Stomach (tissue), 4 donors: Measurements from ENCODE around the gene C1QTNF6.

Experiments
- POLR2AphosphoS5 ChIP-seq, 3 donors: sonication (generic); formaldehyde crosslinking; IDR thresholded peaks; one replicate each; pipeline ENCODE4 v1.6.1; 2016; ENCODE audit warnings: antibody characterized with exemption in 3 of 3
- TF ChIP-seq, protein P1 (sequence below), 7 experiments: fragments of 450-650 bp in 4 of 7; fragments of 200-600 bp in 3 of 7; sonication (generic) in 3 of 7; IDR thresholded peaks; one replicate each; pipeline ENCODE4 v1.5.1; 2016 to 2019; ENCODE audit warnings: antibody characterized with exemption in 7 of 7, control low read depth in 2 of 7, mild to moderate bottlenecking in 1 of 7

DNA sequence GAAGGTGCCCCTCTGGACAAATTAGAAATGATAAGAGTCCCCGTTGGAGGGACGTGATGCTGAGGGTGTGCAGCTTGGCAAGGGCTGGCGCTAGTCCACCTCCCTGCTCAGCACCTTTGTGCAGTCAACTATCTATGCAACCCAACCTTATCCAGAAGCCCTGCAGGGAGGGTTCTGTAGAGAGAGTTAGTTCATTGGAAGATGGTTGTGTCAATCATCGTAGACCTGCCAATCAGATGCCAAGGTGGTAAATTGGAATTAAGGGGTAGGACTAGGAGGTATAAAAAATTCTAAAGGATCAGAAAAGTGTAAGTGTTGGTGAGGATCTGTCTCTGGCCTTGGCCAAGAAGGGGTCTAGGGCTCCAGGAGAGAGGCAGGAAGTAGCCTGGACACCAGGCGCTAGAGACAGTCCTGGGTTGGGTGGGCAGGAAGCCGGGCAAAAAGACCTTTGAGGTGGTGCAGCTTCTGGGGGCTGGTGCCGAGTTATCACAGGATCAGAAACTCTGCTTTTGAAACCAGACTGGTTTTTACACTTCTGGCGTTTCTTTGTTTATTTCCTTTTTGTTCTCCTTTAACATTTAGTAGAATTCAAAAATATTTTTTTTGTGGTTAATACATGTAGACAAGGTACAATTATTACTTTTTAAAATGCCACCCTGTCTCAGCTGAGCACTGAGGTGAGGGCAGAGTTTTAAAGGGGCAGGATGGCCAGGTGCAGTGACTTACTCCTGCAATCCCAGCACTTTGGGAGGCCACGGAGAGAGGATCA lies 1.6 kb downstream of the C1QTNF6 start:
- TF ChIP-seq, protein P1, sequence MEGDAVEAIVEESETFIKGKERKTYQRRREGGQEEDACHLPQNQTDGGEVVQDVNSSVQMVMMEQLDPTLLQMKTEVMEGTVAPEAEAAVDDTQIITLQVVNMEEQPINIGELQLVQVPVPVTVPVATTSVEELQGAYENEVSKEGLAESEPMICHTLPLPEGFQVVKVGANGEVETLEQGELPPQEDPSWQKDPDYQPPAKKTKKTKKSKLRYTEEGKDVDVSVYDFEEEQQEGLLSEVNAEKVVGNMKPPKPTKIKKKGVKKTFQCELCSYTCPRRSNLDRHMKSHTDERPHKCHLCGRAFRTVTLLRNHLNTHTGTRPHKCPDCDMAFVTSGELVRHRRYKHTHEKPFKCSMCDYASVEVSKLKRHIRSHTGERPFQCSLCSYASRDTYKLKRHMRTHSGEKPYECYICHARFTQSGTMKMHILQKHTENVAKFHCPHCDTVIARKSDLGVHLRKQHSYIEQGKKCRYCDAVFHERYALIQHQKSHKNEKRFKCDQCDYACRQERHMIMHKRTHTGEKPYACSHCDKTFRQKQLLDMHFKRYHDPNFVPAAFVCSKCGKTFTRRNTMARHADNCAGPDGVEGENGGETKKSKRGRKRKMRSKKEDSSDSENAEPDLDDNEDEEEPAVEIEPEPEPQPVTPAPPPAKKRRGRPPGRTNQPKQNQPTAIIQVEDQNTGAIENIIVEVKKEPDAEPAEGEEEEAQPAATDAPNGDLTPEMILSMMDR (IDR thresholded peaks at IDR 0.05) = no peak
- peak in 1 of 3 donors; percentile 4 for TF ChIP-seq POLR2AphosphoS5 (IDR thresholded peaks at IDR 0.05)
